Measurements from ENCODE around the gene COX4I2. TPM values are rescaled to one million over a fixed set of nuclear protein-coding genes. Genes with fewer than 3 reads are reported as not detected.

The COX4I2 gene
- total RNA-seq, 1 experiment from 2014 or later = not detected

DNA sequence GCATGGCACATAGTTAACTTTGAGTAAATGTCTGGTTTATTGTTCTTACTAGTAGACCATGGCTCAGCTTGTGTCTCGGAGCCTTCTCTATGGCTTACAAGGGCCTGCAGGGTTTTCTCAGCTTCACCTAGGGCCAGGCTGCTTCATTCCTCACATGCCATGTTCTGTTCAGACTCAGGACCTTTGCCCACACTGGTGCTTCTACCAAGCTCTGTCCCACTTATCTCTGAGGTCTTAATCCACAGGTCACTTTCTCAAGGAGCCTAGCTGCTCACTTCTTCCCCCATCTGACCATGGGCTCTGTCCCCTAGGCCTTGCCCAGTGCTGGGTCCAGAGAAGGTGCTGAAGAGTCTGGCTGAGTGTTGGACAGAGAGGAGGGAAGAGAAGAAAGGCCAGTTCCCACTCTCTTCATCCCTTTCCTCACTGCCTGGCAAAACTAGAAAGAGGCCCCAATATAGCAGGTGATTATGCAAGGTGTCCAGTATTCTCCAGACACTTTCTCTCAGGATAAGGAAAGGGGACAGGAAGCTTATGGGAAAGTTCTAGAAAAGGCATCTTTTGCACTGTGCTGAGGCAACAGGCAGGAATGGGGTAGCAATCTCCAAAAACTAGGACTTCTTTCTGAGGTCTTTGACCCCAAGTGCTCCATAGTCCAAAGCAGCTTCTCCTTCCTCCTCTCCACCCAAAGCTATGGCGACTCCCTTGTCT, 40.0 kb downstream of the COX4I2 start:
- CTCF ChIA-PET = interaction anchor here (0.6 to 6.3 kb wide), 6 partner anchors 16 to 120 kb away, joined by 3 to 49 read pairs (median 3); partner anchors contain the start of gene BCL2L1
- Mint-ChIP-seq H3K9me3 (no peaks in the 10 kb centered on the region), H3K27ac (peak overlapping the region; percentile 73), H3K36me3 (peaks cover 9% of the 10 kb centered on the region; the same call in 1 of the 2 replicates), H3K27me3 (ENCODE audit: low read depth) (no peaks in the 10 kb centered on the region), H3K4me1 (peaks cover 41% of the 10 kb centered on the region), H3K4me3 (no peak overlapping the region)
- no peak for ATAC-seq
- DNase-seq (ENCODE audit: low spot score) = no peak
- POLR2A ChIA-PET = no interaction called here
- TF ChIP-seq, protein P1, sequence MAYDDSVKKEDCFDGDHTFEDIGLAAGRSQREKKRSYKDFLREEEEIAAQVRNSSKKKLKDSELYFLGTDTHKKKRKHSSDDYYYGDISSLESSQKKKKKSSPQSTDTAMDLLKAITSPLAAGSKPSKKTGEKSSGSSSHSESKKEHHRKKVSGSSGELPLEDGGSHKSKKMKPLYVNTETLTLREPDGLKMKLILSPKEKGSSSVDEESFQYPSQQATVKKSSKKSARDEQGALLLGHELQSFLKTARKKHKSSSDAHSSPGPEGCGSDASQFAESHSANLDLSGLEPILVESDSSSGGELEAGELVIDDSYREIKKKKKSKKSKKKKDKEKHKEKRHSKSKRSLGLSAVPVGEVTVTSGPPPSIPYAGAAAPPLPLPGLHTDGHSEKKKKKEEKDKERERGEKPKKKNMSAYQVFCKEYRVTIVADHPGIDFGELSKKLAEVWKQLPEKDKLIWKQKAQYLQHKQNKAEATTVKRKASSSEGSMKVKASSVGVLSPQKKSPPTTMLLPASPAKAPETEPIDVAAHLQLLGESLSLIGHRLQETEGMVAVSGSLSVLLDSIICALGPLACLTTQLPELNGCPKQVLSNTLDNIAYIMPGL (CRISPR knock-in tag; IDR thresholded peaks at IDR 0.05) = no peak
- TF ChIP-seq, protein P2, sequence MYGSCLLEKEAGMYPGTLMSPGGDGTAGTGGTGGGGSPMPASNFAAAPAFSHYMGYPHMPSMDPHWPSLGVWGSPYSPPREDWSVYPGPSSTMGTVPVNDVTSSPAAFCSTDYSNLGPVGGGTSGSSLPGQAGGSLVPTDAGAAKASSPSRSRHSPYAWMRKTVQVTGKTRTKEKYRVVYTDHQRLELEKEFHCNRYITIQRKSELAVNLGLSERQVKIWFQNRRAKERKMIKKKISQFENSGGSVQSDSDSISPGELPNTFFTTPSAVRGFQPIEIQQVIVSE (CRISPR knock-in tag; IDR thresholded peaks at IDR 0.05; ENCODE audit: borderline replicate concordance) = no peak
- TF ChIP-seq, protein P3, sequence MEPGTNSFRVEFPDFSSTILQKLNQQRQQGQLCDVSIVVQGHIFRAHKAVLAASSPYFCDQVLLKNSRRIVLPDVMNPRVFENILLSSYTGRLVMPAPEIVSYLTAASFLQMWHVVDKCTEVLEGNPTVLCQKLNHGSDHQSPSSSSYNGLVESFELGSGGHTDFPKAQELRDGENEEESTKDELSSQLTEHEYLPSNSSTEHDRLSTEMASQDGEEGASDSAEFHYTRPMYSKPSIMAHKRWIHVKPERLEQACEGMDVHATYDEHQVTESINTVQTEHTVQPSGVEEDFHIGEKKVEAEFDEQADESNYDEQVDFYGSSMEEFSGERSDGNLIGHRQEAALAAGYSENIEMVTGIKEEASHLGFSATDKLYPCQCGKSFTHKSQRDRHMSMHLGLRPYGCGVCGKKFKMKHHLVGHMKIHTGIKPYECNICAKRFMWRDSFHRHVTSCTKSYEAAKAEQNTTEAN (CRISPR knock-in tag; IDR thresholded peaks at IDR 0.05) = no peak
- TF ChIP-seq NFE2L1 (CRISPR knock-in tag; IDR thresholded peaks at IDR 0.05) (no peak), CBFB (CRISPR knock-in tag; IDR thresholded peaks at IDR 0.05; ENCODE audit: low read depth) (no peak), ZNF671 (CRISPR knock-in tag; IDR thresholded peaks at IDR 0.05) (no peak), TCF7 (CRISPR knock-in tag; IDR thresholded peaks at IDR 0.05; ENCODE audit: low read depth) (no peak)

DNA sequence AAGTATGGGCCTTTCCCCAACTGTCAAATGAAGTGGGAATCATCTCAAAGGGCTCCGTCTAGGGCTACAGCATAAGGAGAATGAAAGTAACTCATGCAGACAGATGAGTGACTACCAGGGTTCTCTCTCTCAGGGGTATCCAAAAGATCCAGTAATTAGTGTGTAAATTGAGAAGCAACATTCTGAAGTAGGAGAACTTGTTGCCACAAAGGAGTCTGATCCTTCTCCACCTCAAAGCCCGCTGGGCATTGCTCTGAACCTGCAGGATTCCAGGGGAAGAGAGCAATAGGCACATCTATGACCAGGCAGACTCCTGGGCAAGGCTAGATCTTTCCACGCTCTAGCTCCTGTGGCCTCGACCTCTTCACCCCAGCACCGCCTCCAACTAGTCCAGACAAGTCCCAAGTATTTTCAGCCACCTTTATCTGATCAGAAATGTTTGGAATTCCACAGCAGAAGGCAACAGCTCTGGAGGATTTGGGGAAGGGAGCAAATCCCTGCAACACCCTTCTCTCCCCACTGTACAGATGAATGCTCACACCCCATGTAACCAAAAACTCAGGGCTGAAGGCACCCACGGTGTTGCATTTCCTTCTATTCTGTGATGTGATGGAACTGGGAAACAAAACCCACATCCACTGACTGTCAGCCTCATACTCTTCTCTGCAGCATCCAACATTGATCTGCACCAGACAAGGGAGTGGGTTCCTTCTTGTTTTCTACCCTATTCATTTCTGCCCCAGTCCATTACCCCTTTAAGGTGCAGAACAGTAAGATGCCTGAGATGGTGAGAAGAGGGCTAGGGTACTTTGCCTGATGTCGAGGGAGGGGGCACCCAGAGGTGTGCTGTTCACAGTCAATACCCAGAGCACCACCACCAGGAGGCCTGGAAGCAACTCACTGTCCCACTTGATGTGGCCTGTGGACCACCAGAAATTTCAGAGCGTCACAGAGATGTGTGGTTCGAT, 41.0 kb downstream of the COX4I2 start:
- peaks cover 9% of the 10 kb centered on the region; the same call in 1 of the 2 replicates for H3K36me3 Mint-ChIP-seq
- no peaks in the 10 kb centered on the region for H3K9me3 Mint-ChIP-seq
- CTCF ChIA-PET = interaction anchor here (0.6 to 6.3 kb wide), 5 partner anchors 17 to 121 kb away, joined by 3 to 49 read pairs (median 3); partner anchors contain the start of gene BCL2L1
- ATAC-seq = peak; percentile 55
- peak overlapping the region; percentile 73 for H3K27ac Mint-ChIP-seq
- peaks cover 44% of the 10 kb centered on the region for H3K4me1 Mint-ChIP-seq
- H3K27me3 Mint-ChIP-seq (ENCODE audit: low read depth) = no peaks in the 10 kb centered on the region
- POLR2A ChIA-PET = no interaction called here
- no peak for DNase-seq (ENCODE audit: low spot score)
- no peak overlapping the region for H3K4me3 Mint-ChIP-seq
- no peak for TF ChIP-seq CREB1 (CRISPR knock-in tag; IDR thresholded peaks at IDR 0.05)
- TF ChIP-seq, protein P4, sequence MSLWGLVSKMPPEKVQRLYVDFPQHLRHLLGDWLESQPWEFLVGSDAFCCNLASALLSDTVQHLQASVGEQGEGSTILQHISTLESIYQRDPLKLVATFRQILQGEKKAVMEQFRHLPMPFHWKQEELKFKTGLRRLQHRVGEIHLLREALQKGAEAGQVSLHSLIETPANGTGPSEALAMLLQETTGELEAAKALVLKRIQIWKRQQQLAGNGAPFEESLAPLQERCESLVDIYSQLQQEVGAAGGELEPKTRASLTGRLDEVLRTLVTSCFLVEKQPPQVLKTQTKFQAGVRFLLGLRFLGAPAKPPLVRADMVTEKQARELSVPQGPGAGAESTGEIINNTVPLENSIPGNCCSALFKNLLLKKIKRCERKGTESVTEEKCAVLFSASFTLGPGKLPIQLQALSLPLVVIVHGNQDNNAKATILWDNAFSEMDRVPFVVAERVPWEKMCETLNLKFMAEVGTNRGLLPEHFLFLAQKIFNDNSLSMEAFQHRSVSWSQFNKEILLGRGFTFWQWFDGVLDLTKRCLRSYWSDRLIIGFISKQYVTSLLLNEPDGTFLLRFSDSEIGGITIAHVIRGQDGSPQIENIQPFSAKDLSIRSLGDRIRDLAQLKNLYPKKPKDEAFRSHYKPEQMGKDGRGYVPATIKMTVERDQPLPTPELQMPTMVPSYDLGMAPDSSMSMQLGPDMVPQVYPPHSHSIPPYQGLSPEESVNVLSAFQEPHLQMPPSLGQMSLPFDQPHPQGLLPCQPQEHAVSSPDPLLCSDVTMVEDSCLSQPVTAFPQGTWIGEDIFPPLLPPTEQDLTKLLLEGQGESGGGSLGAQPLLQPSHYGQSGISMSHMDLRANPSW (CRISPR knock-in tag; conservative IDR thresholded peaks at IDR 0.05; ENCODE audit: low read depth) = no peak
- TF ChIP-seq ZNF423 (CRISPR knock-in tag; IDR thresholded peaks at IDR 0.05) = no peak
- TF ChIP-seq ELF4 (CRISPR knock-in tag; IDR thresholded peaks at IDR 0.05; ENCODE audit: low read depth) = no peak
- TF ChIP-seq, protein P5, sequence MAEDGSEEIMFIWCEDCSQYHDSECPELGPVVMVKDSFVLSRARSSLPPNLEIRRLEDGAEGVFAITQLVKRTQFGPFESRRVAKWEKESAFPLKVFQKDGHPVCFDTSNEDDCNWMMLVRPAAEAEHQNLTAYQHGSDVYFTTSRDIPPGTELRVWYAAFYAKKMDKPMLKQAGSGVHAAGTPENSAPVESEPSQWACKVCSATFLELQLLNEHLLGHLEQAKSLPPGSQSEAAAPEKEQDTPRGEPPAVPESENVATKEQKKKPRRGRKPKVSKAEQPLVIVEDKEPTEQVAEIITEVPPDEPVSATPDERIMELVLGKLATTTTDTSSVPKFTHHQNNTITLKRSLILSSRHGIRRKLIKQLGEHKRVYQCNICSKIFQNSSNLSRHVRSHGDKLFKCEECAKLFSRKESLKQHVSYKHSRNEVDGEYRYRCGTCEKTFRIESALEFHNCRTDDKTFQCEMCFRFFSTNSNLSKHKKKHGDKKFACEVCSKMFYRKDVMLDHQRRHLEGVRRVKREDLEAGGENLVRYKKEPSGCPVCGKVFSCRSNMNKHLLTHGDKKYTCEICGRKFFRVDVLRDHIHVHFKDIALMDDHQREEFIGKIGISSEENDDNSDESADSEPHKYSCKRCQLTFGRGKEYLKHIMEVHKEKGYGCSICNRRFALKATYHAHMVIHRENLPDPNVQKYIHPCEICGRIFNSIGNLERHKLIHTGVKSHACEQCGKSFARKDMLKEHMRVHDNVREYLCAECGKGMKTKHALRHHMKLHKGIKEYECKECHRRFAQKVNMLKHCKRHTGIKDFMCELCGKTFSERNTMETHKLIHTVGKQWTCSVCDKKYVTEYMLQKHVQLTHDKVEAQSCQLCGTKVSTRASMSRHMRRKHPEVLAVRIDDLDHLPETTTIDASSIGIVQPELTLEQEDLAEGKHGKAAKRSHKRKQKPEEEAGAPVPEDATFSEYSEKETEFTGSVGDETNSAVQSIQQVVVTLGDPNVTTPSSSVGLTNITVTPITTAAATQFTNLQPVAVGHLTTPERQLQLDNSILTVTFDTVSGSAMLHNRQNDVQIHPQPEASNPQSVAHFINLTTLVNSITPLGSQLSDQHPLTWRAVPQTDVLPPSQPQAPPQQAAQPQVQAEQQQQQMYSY (CRISPR knock-in tag; IDR thresholded peaks at IDR 0.05) = no peak
- TF ChIP-seq, protein P6, sequence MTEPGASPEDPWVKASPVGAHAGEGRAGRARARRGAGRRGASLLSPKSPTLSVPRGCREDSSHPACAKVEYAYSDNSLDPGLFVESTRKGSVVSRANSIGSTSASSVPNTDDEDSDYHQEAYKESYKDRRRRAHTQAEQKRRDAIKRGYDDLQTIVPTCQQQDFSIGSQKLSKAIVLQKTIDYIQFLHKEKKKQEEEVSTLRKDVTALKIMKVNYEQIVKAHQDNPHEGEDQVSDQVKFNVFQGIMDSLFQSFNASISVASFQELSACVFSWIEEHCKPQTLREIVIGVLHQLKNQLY (CRISPR knock-in tag; IDR thresholded peaks at IDR 0.05) = no peak
- TF ChIP-seq, protein P3 (CRISPR knock-in tag; IDR thresholded peaks at IDR 0.05) = no peak
- no peak for TF ChIP-seq ZNF416 (CRISPR knock-in tag; IDR thresholded peaks at IDR 0.05)
- no peak for TF ChIP-seq ZNF219 (CRISPR knock-in tag; IDR thresholded peaks at IDR 0.05; ENCODE audit: borderline replicate concordance)
- no peak for TF ChIP-seq RORB (CRISPR knock-in tag; IDR thresholded peaks at IDR 0.05)
- TF ChIP-seq TEAD1 (CRISPR knock-in tag; IDR thresholded peaks at IDR 0.05) = no peak
- TF ChIP-seq, protein P7, sequence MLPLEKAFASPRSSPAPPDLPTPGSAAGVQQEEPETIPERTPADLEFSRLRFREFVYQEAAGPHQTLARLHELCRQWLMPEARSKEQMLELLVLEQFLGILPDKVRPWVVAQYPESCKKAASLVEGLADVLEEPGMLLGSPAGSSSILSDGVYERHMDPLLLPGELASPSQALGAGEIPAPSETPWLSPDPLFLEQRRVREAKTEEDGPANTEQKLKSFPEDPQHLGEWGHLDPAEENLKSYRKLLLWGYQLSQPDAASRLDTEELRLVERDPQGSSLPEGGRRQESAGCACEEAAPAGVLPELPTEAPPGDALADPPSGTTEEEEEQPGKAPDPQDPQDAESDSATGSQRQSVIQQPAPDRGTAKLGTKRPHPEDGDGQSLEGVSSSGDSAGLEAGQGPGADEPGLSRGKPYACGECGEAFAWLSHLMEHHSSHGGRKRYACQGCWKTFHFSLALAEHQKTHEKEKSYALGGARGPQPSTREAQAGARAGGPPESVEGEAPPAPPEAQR (CRISPR knock-in tag; IDR thresholded peaks at IDR 0.05) = no peak
